IMR-90 (cell line): ENCODE results near the gene PDZD2. TPM values are rescaled to one million over a fixed set of nuclear protein-coding genes. Genes with fewer than 3 reads are reported as not detected.

Experiments used
- ATAC-seq: fragments of 200-7000 bp; cut with Tn5 transposase; 2 replicates; pipeline ENCODE4 v1.9.1; 2020; ENCODE audit warnings: low read depth, mild to moderate bottlenecking, moderate library complexity
- BruUV-seq: library from RNA; stranded (reverse); fragments of 400-500 nt; replicated peaks from 2 replicates; lab custom pipeline; 2021; lab: Mats Ljungman, UMichigan
- CTCF ChIA-PET: fragments of 300-600 bp; formaldehyde crosslinking; extraction: SDS; loops from one replicate; lab custom pipeline; 2021; ENCODE audit warnings: antibody characterized with exemption; lab: Yijun Ruan, JAX
- POLR2A ChIA-PET: fragments of 300-600 bp; sonication (Branson Sonifier 250); formaldehyde crosslinking; loops from one replicate; lab custom pipeline; 2022; ENCODE audit warnings: antibody characterized with exemption; ENCODE audit not compliant: unreplicated experiment; lab: Charles Lee
- DNase-seq: peaks from one replicate; pipeline ENCODE4 v3.0.0; 2013
- H2AFZ ChIP-seq: replicated peaks from 2 replicates; pipeline ENCODE3; 2013; ENCODE audit warnings: low read length, mild to moderate bottlenecking; ENCODE audit not compliant: poor library complexity
- H2AK5ac ChIP-seq: 2 replicates; pipeline ENCODE4 v1.6.1; 2013; ENCODE audit warnings: low read depth, low read length, inconsistent platforms
- H2AK9ac ChIP-seq: replicated peaks from 2 replicates; pipeline ENCODE3; 2013; ENCODE audit warnings: mild to moderate bottlenecking, low read depth, low read length, moderate library complexity; ENCODE audit not compliant: poor library complexity
- H2BK120ac ChIP-seq: 2 replicates; pipeline ENCODE4 v1.6.1; 2013; ENCODE audit warnings: low read depth, low read length, inconsistent platforms
- H2BK15ac ChIP-seq: 3 replicates; pipeline ENCODE4 v1.6.1; 2013; ENCODE audit warnings: low read depth, low read length, inconsistent platforms
- H2BK20ac ChIP-seq: 2 replicates; pipeline ENCODE4 v1.6.1; 2013; ENCODE audit warnings: low read depth, mild to moderate bottlenecking, inconsistent platforms, low read length, moderate library complexity
- H2BK5ac ChIP-seq: 2 replicates; pipeline ENCODE4 v1.6.1; 2013; ENCODE audit warnings: mild to moderate bottlenecking, low read depth, low read length, inconsistent platforms; ENCODE audit not compliant: poor library complexity, severe bottlenecking
- H3K14ac ChIP-seq: replicated peaks from 2 replicates; pipeline ENCODE4 v1.6.1; 2013; ENCODE audit warnings: low read depth, low read length, inconsistent platforms
- H3K18ac ChIP-seq: 2 replicates; pipeline ENCODE4 v1.6.1; 2013; ENCODE audit warnings: low read depth, low read length, control low read depth
- H3K23ac ChIP-seq: 2 replicates; pipeline ENCODE4 v1.6.1; 2013; ENCODE audit warnings: low read depth, low read length, inconsistent platforms
- H3K27ac ChIP-seq: 2 replicates; pipeline ENCODE4 v1.5.1; 2013; ENCODE audit warnings: mild to moderate bottlenecking, control low read depth, low read length; ENCODE audit not compliant: insufficient read depth
- H3K27me3 ChIP-seq: 2 replicates; pipeline ENCODE4 v1.6.1; 2013; ENCODE audit warnings: low read length; ENCODE audit not compliant: control insufficient read depth, insufficient read depth
- H3K36me3 ChIP-seq: 2 replicates; pipeline ENCODE4 v1.6.1; 2013; ENCODE audit warnings: low read length, mixed read lengths; ENCODE audit not compliant: control insufficient read depth, insufficient read depth
- H3K4ac ChIP-seq: 2 replicates; pipeline ENCODE4 v1.6.1; 2013; ENCODE audit warnings: low read depth, low read length, inconsistent platforms
- H3K4me1 ChIP-seq: 2 replicates; pipeline ENCODE4 v1.6.1; 2013; ENCODE audit warnings: low read length, mixed read lengths; ENCODE audit not compliant: control insufficient read depth, insufficient read depth
- H3K4me2 ChIP-seq: 2 replicates; pipeline ENCODE4 v1.6.1; 2013; ENCODE audit warnings: low read depth, mild to moderate bottlenecking, control low read depth, low read length, moderate library complexity
- H3K4me3 ChIP-seq: 2 replicates; pipeline ENCODE4 v1.5.1; 2013; ENCODE audit warnings: low read depth, mild to moderate bottlenecking, control low read depth, low read length, moderate library complexity; ENCODE audit not compliant: insufficient read depth
- H3K56ac ChIP-seq: 2 replicates; pipeline ENCODE4 v1.6.1; 2013; ENCODE audit warnings: low read length, inconsistent platforms; ENCODE audit not compliant: insufficient read depth; ENCODE audit errors: extremely low read depth
- H3K79me1 ChIP-seq, 2 experiments: 2 replicates each; pipeline ENCODE4 v1.6.1; 2013; ENCODE audit warnings: low read length in 2 of 2, inconsistent platforms in 1 of 2, low read depth in 1 of 2
- H3K9ac ChIP-seq: 2 replicates; pipeline ENCODE4 v1.6.1; 2013; ENCODE audit warnings: low read depth, low read length, control low read depth
- H3K9me1 ChIP-seq: 2 replicates; pipeline ENCODE4 v1.6.1; 2013; ENCODE audit warnings: low read length, inconsistent platforms; ENCODE audit not compliant: insufficient read depth
- H3K9me3 ChIP-seq: 2 replicates; pipeline ENCODE4 v1.6.1; 2013; ENCODE audit warnings: low read length; ENCODE audit not compliant: control insufficient read depth, insufficient read depth
- H4K20me1 ChIP-seq: 2 replicates; pipeline ENCODE4 v1.6.1; 2013; ENCODE audit warnings: low read length, inconsistent platforms; ENCODE audit not compliant: insufficient read depth
- H4K5ac ChIP-seq: 2 replicates; pipeline ENCODE4 v1.6.1; 2013; ENCODE audit warnings: mild to moderate bottlenecking, low read depth, low read length, control low read depth
- H4K8ac ChIP-seq, 2 experiments: 2 replicates each; pipeline ENCODE4 v1.6.1; 2013; ENCODE audit warnings: low read depth in 2 of 2, low read length in 2 of 2, control low read depth in 1 of 2, inconsistent platforms in 1 of 2
- H4K91ac ChIP-seq: 2 replicates; pipeline ENCODE4 v1.6.1; 2013; ENCODE audit warnings: low read depth, low read length, inconsistent platforms; ENCODE audit not compliant: insufficient read depth
- MXI1 ChIP-seq: IDR thresholded peaks from 2 replicates; pipeline ENCODE4 v1.6.1; 2012; ENCODE audit warnings: low read depth, mild to moderate bottlenecking, low read length, moderate library complexity, borderline replicate concordance
- RCOR1 ChIP-seq: IDR thresholded peaks from 2 replicates; pipeline ENCODE4 v1.6.1; 2012; ENCODE audit warnings: mild to moderate bottlenecking, low read length, improper control_type of control experiment; ENCODE audit not compliant: insufficient replicate concordance
- SMC3 ChIP-seq: fragments of 150-350 bp; IDR thresholded peaks from 2 replicates; pipeline ENCODE4 v1.6.1; 2016; ENCODE audit warnings: low read depth, mild to moderate bottlenecking, antibody characterized with exemption, low read length, moderate library complexity
- WGBS, 2 experiments: methylation state at CpG; one replicate each; pipeline versions ENCODE4 v1.1.5 to v1.1.7; 2013; ENCODE audit warnings: missing lambda C conversion rate in 2 of 2; ENCODE audit not compliant: insufficient read length in 1 of 2; ENCODE audit errors: extremely low coverage in 2 of 2; 5-methylcytosine and 5-hydroxymethylcytosine counted together
- dilution Hi-C: fragments of 300-500 bp; cut with HindIII; formaldehyde crosslinking; loops from one replicate; pipeline ENCODE4 v1.14.3; 2018; ENCODE audit warnings: low sequenced_read_pairs; ENCODE audit not compliant: unreplicated experiment
- in situ Hi-C: fragments of 300-500 bp; cut with MboI; formaldehyde crosslinking; loops from 3 replicates; pipeline ENCODE4 v1.14.3; 2019; ENCODE audit warnings: low sequenced_read_pairs, inconsistent platforms, mixed read lengths
- intact Hi-C: fragments of 100-400 bp; cut with micrococcal nuclease; formaldehyde crosslinking; loops from 2 replicates; pipeline ENCODE4 v1.10.0; 2022
- polyA plus RNA-seq, 3 experiments: library from polyadenylated mRNA; depleted of rRNA; stranded (reverse); fragments of >200 nt; gene quantifications; 2 replicates each; pipeline ENCODE4 v1.2.3, GENCODE V29; 2012; ENCODE audit warnings: low replicate concordance in 1 of 3
- total RNA-seq: library from RNA; depleted of rRNA; stranded (reverse); fragments of >200 nt; gene quantifications from 2 replicates; pipeline ENCODE4 v1.2.3, GENCODE V29; 2012

Gene PDZD2
- total and polyA plus RNA-seq, 2 of the 4 experiments (the other 2 are of a cell fraction) = under 0.01 to 0.02 TPM

- ChIA-PET POLR2A (no interaction called here), CTCF (no interaction called here)
- H2AFZ ChIP-seq = no peak overlapping the region
- H3K18ac ChIP-seq = no peak overlapping the region
- no peak overlapping the region for H2BK20ac ChIP-seq
- H2BK5ac ChIP-seq = no peak overlapping the region
- no peaks in the 10 kb centered on the region for H3K9me1 ChIP-seq
- intact Hi-C loops (no loop called here), dilution Hi-C loops (no loop called here), in situ Hi-C loops (loop anchor here (10.0 kb wide), 1 partner anchor 221 kb away; no protein-coding TSS in a partner anchor)
- H3K9me3 ChIP-seq = no peaks in the 10 kb centered on the region
- H4K8ac ChIP-seq = no peak overlapping the region
- ATAC-seq (no peak), DNase-seq (no peak)
- WGBS, 2 experiments = no CpG with 5 or more reads among the region's 9 CpGs
- no peaks in the 10 kb centered on the region for H4K20me1 ChIP-seq
- H4K91ac ChIP-seq = no peak overlapping the region
- H3K36me3 ChIP-seq = no peaks in the 10 kb centered on the region
- no peak overlapping the region for H3K4me2 ChIP-seq
- no peak overlapping the region for H3K4me3 ChIP-seq
- no peak overlapping the region for H3K27ac ChIP-seq
- no peaks in the 10 kb centered on the region for H3K79me1 ChIP-seq
- no TSS peak for BruUV-seq
- H2BK120ac ChIP-seq = no peak overlapping the region
- H3K23ac ChIP-seq = no peak overlapping the region
- no peak overlapping the region for H3K4ac ChIP-seq
- no peak overlapping the region for H4K5ac ChIP-seq
- no peak overlapping the region for H2BK15ac ChIP-seq
- no peak overlapping the region for H2AK9ac ChIP-seq
- H3K56ac ChIP-seq = no peak overlapping the region
- H3K9ac ChIP-seq = no peak overlapping the region
- no peak for TF ChIP-seq MXI1
- no peak for TF ChIP-seq RCOR1
- TF ChIP-seq SMC3 = no peak
- H3K27me3 ChIP-seq = peaks cover 31% of the 10 kb centered on the region
- H2AK5ac ChIP-seq = no peak overlapping the region
- H3K14ac ChIP-seq = no peak overlapping the region
- H3K4me1 ChIP-seq = no peaks in the 10 kb centered on the region
Measured at GRCh38 chr5:31805785-31806400, 167.0 kb downstream of the PDZD2 start.
